Activated naive CD4-positive, alpha-beta T cell treated with anti-CD3 and anti-CD28 coated beads, Interleukin-2, amount 50 U/mL, for 16 hours (primary cell): Measurements from ENCODE around the gene MCF2L.
"Not testable (repeated sequence)": the region's sequence is repeated elsewhere in the genome, so short reads cannot be mapped to it uniquely, and the experiment has no call there.

ENCODE experiments used
- DNase-seq: peaks from one replicate; pipeline ENCODE4 v3.0.0-alpha.2; 2020

Gene MCF2L

GRCh38 chr13:113069861-113070805 lies 101.1 kb downstream of the MCF2L start:
- DNase-seq, result no peak

DNA sequence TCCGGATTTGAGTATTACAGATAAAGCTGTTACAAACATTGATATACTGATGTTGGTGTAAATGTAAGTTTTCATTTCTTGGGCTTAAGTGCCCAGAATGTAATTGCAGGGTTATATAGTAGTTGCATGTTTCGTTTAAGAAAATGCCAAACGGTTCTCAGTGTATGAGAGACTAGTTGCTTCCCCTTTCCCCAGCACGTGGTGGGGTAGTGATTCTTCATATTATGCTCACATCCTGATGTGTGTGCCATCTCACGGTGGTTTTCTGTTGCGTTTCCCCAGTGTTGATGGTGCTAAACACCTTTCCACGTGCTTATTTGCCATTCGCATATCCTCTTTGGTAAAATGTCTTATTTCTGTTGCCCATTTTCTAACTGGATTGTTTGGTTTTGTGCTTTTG lies 101.8 kb downstream of the MCF2L start:
- no peak for DNase-seq

- DNase-seq, result no peak
Measured at GRCh38 chr13:113072376-113072775, 103.4 kb downstream of the MCF2L start.

GRCh38 chr13:113073942-113074341 lies 104.9 kb downstream of the MCF2L start:
- DNase-seq, result no peak

- no peak for DNase-seq
Measured at GRCh38 chr13:113074401-113074800, 105.4 kb downstream of the MCF2L start.

DNA sequence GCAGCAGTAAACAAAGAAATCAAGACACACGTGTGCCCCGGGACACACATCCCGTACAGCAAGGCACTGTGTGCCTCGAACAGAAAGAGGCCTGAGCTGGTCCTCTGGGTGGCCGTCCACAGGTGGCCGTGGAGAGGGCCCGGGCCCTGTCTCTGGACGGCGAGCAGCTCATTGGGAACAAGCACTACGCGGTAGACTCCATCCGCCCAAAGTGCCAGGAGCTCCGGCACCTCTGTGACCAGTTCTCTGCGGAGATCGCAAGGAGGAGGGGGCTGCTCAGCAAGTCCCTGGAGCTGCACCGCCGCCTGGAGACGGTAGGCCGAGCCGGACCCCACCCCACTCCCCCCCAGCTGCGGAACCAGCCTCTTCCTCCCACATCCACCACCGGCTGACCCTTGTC lies 105.9 kb downstream of the MCF2L start:
- no peak for DNase-seq

DNA sequence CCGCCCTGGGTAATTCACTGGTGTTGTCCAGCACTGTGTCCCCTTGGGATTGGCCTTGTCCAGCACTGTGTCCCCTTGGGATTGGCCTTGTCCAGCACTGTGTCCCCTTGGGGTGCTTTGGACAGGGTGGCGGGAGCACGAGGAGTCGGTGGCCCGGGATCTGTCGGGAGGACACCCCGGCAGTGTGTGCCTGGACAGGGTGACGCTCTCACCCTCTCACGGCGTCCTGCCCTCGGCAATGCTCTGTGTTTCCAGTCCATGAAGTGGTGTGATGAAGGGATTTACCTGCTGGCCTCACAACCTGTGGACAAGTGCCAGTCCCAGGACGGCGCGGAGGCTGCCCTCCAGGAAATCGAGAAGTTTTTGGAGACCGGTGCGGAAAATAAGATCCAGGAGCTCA lies 106.7 kb downstream of the MCF2L start:
- DNase-seq, result no peak

DNA sequence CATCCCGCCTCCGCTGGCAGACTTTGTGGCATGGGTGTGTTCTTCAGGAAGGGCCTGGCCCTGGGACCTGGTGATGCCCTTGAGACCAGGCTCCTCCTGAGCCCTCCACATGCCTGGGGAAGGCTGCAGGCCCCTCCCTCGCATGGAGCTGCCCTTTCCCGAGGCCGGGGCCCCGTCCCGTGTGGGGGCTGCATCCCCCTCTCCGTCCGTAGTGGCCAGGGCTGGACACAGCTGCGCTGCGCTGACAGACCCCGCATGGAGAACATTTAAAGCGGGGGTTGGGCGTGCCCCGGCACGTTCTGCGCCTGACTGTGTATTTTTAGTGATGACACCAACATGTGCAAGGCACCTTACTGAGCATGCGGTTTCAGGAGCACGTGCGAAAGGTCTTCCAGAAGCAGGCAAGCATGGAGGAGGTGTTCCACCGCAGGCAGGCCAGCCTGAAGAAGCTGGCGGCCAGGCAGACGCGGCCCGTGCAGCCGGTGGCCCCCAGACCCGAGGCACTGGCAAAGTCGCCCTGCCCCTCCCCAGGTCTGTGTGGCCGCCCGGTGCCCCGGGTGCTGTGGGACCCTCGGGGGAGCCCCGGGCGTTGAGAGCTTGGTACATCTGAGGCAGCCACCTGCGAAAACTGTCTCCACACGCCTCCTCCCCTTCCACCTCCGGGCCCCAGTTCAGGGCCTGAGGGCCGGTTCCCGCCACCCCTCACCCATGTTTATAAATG lies 107.8 kb downstream of the MCF2L start:
- DNase-seq, result no peak

- no peak for DNase-seq
Measured at GRCh38 chr13:113077566-113077952, 108.5 kb downstream of the MCF2L start.

GRCh38 chr13:113077953-113078901 lies 109.2 kb downstream of the MCF2L start:
- DNase-seq, result no peak

DNA sequence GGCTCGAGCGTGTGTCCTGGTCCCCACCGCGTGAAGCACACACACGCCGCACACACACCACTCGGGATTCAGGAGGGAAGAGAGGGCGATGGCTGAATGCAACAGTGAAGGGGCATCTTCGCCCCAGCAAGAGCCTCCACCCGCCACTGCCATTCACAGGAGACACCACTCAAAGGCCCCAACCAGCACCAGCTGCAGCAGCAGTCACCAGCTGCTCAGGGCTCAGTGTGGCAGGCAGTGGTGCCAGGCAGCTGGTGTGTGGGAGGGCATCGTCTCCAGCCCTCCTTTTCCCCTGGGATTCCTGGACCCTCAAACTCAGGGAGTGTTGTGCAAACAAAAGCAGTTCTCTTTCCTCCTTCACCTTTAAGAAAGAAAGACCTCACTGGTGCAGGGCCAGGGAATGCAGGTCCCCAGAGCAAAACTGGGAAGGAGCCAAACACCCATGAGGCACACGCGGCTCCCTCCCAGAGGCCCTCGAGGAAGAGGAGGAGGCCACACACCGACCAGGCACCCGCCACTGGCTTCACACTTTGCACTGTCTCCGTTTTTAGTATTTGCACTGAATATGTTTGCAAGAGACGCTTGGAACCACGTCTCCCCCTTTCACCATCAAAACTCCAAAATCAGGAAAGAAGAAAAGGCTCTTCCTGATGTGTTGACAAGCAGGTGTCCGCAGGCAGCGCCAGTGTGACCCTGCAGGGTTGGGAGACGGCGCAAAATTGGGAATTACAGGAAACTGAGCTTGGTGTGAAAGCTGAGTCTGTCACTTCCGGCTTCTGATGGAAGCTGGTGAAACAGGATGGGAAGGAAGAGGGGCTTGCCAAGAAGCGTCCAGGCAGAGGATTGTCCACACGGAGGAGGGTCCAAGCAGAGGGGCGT lies 110.1 kb downstream of the MCF2L start:
- no peak for DNase-seq

- not testable (repeated sequence) for DNase-seq
Measured at GRCh38 chr13:113079781-113080080, 110.7 kb downstream of the MCF2L start.

- DNase-seq, result no peak
Measured at GRCh38 chr13:113080361-113080831, 111.4 kb downstream of the MCF2L start.

GRCh38 chr13:113080901-113081521 lies 112.0 kb downstream of the MCF2L start:
- DNase-seq, result no peak

DNA sequence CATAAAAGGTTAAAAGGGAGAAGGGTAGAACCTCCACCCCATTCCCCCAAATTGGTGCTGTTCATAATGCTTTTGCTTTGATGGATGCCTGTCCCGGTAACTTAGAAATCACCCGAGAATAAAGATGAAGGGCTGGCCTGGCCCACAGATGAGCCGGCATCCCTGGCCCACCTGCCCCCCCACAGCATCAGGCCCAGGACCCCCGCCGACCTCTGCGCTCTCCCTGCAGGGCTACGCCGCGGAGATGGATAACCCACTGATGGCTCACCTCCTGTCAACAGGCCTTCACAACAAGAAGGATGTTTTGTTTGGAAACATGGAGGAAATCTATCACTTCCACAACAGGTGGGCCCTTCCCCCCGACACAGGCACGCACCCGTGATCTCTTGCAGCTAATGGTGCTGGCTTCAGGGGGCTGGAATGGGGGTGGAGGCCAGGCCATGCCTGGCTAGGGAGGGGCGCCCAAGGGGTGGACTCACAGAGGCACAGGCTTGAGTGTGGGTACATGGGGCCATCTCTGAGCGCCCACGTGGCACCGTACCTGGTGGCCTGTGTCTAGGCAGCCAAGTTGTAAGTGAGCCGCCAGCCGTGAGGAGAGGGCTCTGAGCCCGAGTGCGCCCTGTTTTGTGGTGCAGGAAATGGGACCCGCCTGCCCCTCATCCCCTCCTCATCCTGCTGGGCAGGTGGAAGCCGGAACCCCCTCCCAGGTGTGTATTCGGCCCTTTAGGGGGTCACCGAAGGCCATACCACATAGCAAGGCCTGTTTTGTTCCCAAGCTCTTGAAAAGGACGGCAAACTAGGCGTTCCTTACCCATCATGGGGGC lies 113.4 kb downstream of the MCF2L start:
- DNase-seq, result no peak

DNA sequence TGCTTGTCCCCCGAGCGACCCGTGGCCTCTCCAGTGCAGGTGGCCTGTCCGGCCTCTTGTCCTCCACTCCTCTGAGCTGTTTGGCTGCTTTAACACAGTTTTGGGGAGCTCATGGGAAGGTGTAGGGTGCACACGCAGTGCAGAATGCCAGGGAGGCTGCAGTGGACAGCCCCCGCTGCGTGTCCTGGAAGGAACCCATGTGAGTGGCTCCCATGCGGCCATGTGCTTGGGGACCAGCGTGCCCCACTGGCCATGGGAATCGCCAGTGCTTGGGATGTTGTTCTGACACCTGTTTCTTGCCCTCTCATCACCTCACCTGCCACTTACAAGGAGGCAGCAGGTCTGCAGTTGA lies 114.0 kb downstream of the MCF2L start:
- DNase-seq, result no peak

DNA sequence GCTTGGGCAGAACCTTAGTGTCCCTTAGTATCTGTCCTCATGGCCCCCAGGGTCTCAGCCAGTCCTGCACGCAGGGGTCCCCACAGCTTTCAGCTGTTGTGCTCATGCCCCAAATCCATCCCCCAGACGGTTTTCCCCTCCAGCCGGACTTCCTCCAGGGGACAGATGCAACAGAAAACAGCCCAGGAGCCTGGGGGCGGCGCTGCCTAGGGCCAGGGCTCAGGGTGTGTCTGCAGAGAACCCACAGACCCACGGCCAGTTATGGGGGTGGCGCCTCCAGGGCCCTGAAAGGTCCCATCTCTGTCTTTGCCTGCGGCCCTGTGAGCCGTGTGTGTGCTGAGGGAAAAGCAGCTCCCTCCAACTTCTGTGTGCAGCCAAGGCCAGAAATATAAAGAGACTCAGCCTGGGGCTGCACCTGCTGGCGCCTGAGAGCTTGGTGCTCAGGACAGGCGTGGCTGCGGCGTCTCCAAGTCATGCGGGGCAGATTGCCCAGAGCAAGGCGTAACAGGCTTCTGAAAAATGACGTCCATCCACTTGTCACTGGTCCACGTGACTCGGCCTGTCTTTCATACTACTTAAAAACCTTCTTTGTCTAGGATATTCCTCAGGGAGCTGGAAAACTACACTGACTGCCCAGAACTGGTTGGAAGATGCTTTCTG lies 114.5 kb downstream of the MCF2L start:
- DNase-seq, result no peak

- DNase-seq, result no peak
Measured at GRCh38 chr13:113084094-113084942, 115.3 kb downstream of the MCF2L start.

DNA sequence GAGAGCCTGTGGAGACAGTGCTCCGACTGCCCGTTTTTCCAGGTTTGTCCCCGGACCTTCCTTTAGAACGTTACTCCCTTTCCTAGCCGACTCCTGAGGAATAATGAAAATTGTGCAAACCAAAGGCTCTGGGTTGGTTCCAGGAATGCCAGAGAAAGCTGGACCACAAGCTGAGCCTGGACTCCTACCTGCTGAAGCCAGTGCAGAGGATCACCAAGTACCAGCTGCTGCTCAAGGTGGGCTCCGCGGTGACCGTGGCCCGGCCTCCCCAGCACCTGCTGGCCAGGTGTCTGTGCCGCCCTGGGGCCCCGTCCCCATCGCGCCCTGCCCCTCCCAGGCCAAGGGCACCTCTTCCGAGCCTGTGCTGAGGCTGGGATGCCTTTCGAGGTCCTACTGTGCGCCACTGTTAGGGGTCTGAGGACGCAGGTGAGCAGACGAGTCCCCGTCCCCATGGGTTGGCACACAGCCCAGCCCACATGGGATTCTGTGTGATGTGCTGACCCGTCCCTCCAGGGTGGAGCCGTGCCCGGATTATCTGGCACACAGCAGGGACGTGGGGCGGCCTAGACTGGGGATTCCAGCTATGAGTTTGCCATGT lies 116.0 kb downstream of the MCF2L start:
- DNase-seq, result no peak
